ENCODE data around the gene TGFBR2. TPM values are rescaled to one million over a fixed set of nuclear protein-coding genes. Genes with fewer than 3 reads are reported as not detected.

TGFBR2 gene
- total RNA-seq, 3 donors from 2014 or later, result 205 to 281 (median 243) TPM

GRCh38 chr3:30711151-30711550, 104.8 kb downstream of the TGFBR2 start:
- no peak for DNase-seq (ENCODE audit: low spot score in 2 of 2)
- Histone ChIP-seq H3K27me3 (no peaks in the 10 kb centered on the region), H3K4me1 (no peaks in the 10 kb centered on the region), H3K36me3 (no peaks in the 10 kb centered on the region), H3K27ac (no peak overlapping the region), H3K9me3 (no peaks in the 10 kb centered on the region), H3K4me3 (no peak overlapping the region)
- TF ChIP-seq POLR2AphosphoS5 (IDR thresholded peaks at IDR 0.05), result no peak
- intact Hi-C loops (cut with DNase I; ENCODE audit: low total_unique reads), result no loop called here

GRCh38 chr3:30711867-30712266, 105.5 kb downstream of the TGFBR2 start:
- intact Hi-C loops (cut with DNase I; ENCODE audit: low total_unique reads), result no loop called here

GRCh38 chr3:30712991-30713390, 106.6 kb downstream of the TGFBR2 start:
- Histone ChIP-seq H3K4me1 (no peaks in the 10 kb centered on the region), H3K4me3 (no peak overlapping the region), H3K9me3 (no peaks in the 10 kb centered on the region), H3K27ac (no peak overlapping the region), H3K27me3 (no peaks in the 10 kb centered on the region), H3K36me3 (no peaks in the 10 kb centered on the region)
- TF ChIP-seq POLR2A (IDR thresholded peaks at IDR 0.05) (no peak), POLR2AphosphoS5 (IDR thresholded peaks at IDR 0.05) (no peak), CTCF (IDR thresholded peaks at IDR 0.05) (no peak)
- DNase-seq (ENCODE audit: low spot score in 2 of 2), result no peak
- intact Hi-C loops (cut with DNase I; ENCODE audit: low total_unique reads), result no loop called here

More at GRCh38 chr3:30711867-30712266, 105.5 kb downstream of the TGFBR2 start:
- H3K4me1 ChIP-seq, result no peaks in the 10 kb centered on the region
- H3K27ac ChIP-seq, result no peak overlapping the region
- DNase-seq (ENCODE audit: low spot score in 2 of 2), result no peak
- H3K4me3 ChIP-seq, result no peak overlapping the region
- no peaks in the 10 kb centered on the region for H3K27me3 ChIP-seq
- TF ChIP-seq POLR2A (IDR thresholded peaks at IDR 0.05) (no peak), CTCF (IDR thresholded peaks at IDR 0.05) (no peak), POLR2AphosphoS5 (IDR thresholded peaks at IDR 0.05) (no peak)
- H3K9me3 ChIP-seq, result no peaks in the 10 kb centered on the region
- H3K36me3 ChIP-seq, result no peaks in the 10 kb centered on the region

GRCh38 chr3:30713885-30714503, 107.6 kb downstream of the TGFBR2 start:
- no peaks in the 10 kb centered on the region for H3K9me3 ChIP-seq
- no peaks in the 10 kb centered on the region for H3K4me1 ChIP-seq
- TF ChIP-seq POLR2AphosphoS5 (IDR thresholded peaks at IDR 0.05), result no peak
- no peak for TF ChIP-seq CTCF (IDR thresholded peaks at IDR 0.05)
- no peak for TF ChIP-seq POLR2A (IDR thresholded peaks at IDR 0.05)
- H3K4me3 ChIP-seq, result no peak overlapping the region
- H3K36me3 ChIP-seq, result no peaks in the 10 kb centered on the region
- DNase-seq (ENCODE audit: low spot score in 2 of 2), result no peak
- H3K27ac ChIP-seq, result no peak overlapping the region
- intact Hi-C loops (cut with DNase I; ENCODE audit: low total_unique reads), result no loop called here
- no peaks in the 10 kb centered on the region for H3K27me3 ChIP-seq

GRCh38 chr3:30719536-30719935, 113.1 kb downstream of the TGFBR2 start:
- no peak overlapping the region for H3K27ac ChIP-seq
- TF ChIP-seq POLR2AphosphoS5 (IDR thresholded peaks at IDR 0.05), result no peak
- TF ChIP-seq POLR2A (IDR thresholded peaks at IDR 0.05), result no peak
- no peak for TF ChIP-seq CTCF (IDR thresholded peaks at IDR 0.05)
- intact Hi-C loops (cut with DNase I; ENCODE audit: low total_unique reads), result no loop called here

More at GRCh38 chr3:30719536-30719935, 113.1 kb downstream of the TGFBR2 start:
- Histone ChIP-seq H3K27me3 (no peaks in the 10 kb centered on the region), H3K9me3 (no peaks in the 10 kb centered on the region), H3K4me3 (no peak overlapping the region), H3K36me3 (no peaks in the 10 kb centered on the region), H3K4me1 (no peaks in the 10 kb centered on the region)
- no peak for DNase-seq (ENCODE audit: low spot score in 2 of 2)
